Stimulated activated CD8-positive, alpha-beta memory T cell treated with anti-CD3 and anti-CD28 coated beads, Interleukin-7, amount 100 ng/mL, for 48 hours (primary cell): Measurements from ENCODE around the gene THRB.
"Not testable (repeated sequence)": the region's sequence is repeated elsewhere in the genome, so short reads cannot be mapped to it uniquely, and the experiment has no call there.

ENCODE experiments used
- DNase-seq, 2 donors: peaks; one replicate each; pipeline ENCODE4 v3.0.0-alpha.2; 2020; ENCODE audit warnings: low read depth in 1 of 2; ENCODE audit errors: extremely low read depth in 1 of 2

Gene THRB

GRCh38 chr3:24407980-24408680 is 86.5 kb downstream of the THRB start:
- DNase-seq = no peak

GRCh38 chr3:24406900-24407299 is 87.8 kb downstream of the THRB start:
- DNase-seq = no peak

GRCh38 chr3:24405057-24405456 is 89.6 kb downstream of the THRB start:
- DNase-seq = no peak

GRCh38 chr3:24401811-24402185 is 92.9 kb downstream of the THRB start:
- no peak for DNase-seq

- no peak for DNase-seq
Observed at GRCh38 chr3:24401090-24401810, 93.4 kb downstream of the THRB start.

- no peak for DNase-seq
Observed at GRCh38 chr3:24400450-24400849, 94.2 kb downstream of the THRB start.

GRCh38 chr3:24400015-24400414 is 94.6 kb downstream of the THRB start:
- no peak for DNase-seq

GRCh38 chr3:24399614-24400013 is 95.0 kb downstream of the THRB start:
- no peak for DNase-seq

- DNase-seq = not testable (repeated sequence)
Observed at GRCh38 chr3:24398712-24399111, 95.9 kb downstream of the THRB start.

GRCh38 chr3:24396338-24396737 is 98.3 kb downstream of the THRB start:
- no peak for DNase-seq

GRCh38 chr3:24394754-24395153 is 99.9 kb downstream of the THRB start:
- DNase-seq = no peak

GRCh38 chr3:24393316-24393715 is 101.3 kb downstream of the THRB start:
- no peak for DNase-seq

- no peak for DNase-seq
Observed at GRCh38 chr3:24390169-24391130, 104.2 kb downstream of the THRB start.

- DNase-seq = no peak
Observed at GRCh38 chr3:24389108-24390090, 105.3 kb downstream of the THRB start.

GRCh38 chr3:24388611-24389010 is 106.0 kb downstream of the THRB start:
- DNase-seq = no peak

GRCh38 chr3:24388159-24388558 is 106.5 kb downstream of the THRB start:
- no peak for DNase-seq

- no peak for DNase-seq
Observed at GRCh38 chr3:24387493-24387892, 107.2 kb downstream of the THRB start.

GRCh38 chr3:24387000-24387399 is 107.7 kb downstream of the THRB start:
- DNase-seq = no peak

- DNase-seq = no peak
Observed at GRCh38 chr3:24386458-24386857, 108.2 kb downstream of the THRB start.

- no peak for DNase-seq
Observed at GRCh38 chr3:24385012-24385615, 109.5 kb downstream of the THRB start.
